ENCODE measurements around the gene BRD4.

Gene BRD4

GRCh38 chr19:15279326-15279904 is 52.9 kb downstream of the BRD4 start:
- in situ Hi-C loops (cut with MboI; ENCODE audit: low sequenced_read_pairs, unreplicated experiment), result no loop called here
- DNase-seq (ENCODE audit: low spot score), result no peak
- TF ChIP-seq CTCF (IDR thresholded peaks at IDR 0.05; ENCODE audit: borderline replicate concordance, control extremely low read depth, extremely low read depth, insufficient read depth, missing control alignments), result no peak

- in situ Hi-C loops (cut with MboI; ENCODE audit: low sequenced_read_pairs, unreplicated experiment), result no loop called here
- no peak for DNase-seq (ENCODE audit: low spot score)
- TF ChIP-seq CTCF (IDR thresholded peaks at IDR 0.05; ENCODE audit: borderline replicate concordance, control extremely low read depth, extremely low read depth, insufficient read depth, missing control alignments), result no peak
Observed at GRCh38 chr19:15276620-15277215, 55.6 kb downstream of the BRD4 start.

- no peak for TF ChIP-seq CTCF (IDR thresholded peaks at IDR 0.05; ENCODE audit: borderline replicate concordance, control extremely low read depth, extremely low read depth, insufficient read depth, missing control alignments)
- DNase-seq (ENCODE audit: low spot score), result no peak
- in situ Hi-C loops (cut with MboI; ENCODE audit: low sequenced_read_pairs, unreplicated experiment), result no loop called here
Observed at GRCh38 chr19:15274477-15274876, 57.9 kb downstream of the BRD4 start.

GRCh38 chr19:15269806-15270205 is 62.5 kb downstream of the BRD4 start:
- no peak for TF ChIP-seq CTCF (IDR thresholded peaks at IDR 0.05; ENCODE audit: borderline replicate concordance, control extremely low read depth, extremely low read depth, insufficient read depth, missing control alignments)
- no peak for DNase-seq (ENCODE audit: low spot score)
- in situ Hi-C loops (cut with MboI; ENCODE audit: low sequenced_read_pairs, unreplicated experiment), result no loop called here

- DNase-seq (ENCODE audit: low spot score), result no peak
- no peak for TF ChIP-seq CTCF (IDR thresholded peaks at IDR 0.05; ENCODE audit: borderline replicate concordance, control extremely low read depth, extremely low read depth, insufficient read depth, missing control alignments)
- in situ Hi-C loops (cut with MboI; ENCODE audit: low sequenced_read_pairs, unreplicated experiment), result no loop called here
Observed at GRCh38 chr19:15268928-15269253, 63.4 kb downstream of the BRD4 start.

- in situ Hi-C loops (cut with MboI; ENCODE audit: low sequenced_read_pairs, unreplicated experiment), result no loop called here
- DNase-seq (ENCODE audit: low spot score), result no peak
- TF ChIP-seq CTCF (IDR thresholded peaks at IDR 0.05; ENCODE audit: borderline replicate concordance, control extremely low read depth, extremely low read depth, insufficient read depth, missing control alignments), result no peak
Observed at GRCh38 chr19:15268192-15268927, 64.0 kb downstream of the BRD4 start.

All from GM13976 (cell line).